ENCODE results near the gene CETP.

Gene CETP

GRCh38 chr16:57028086-57028485 lies 66.3 kb downstream of the CETP start:
- ChIA-PET POLR2A (ENCODE audit: low non-redundant PET) (no interaction called here), CTCF (interaction anchor here (0.5 to 0.7 kb wide), 2 partner anchors 9 to 14 kb away, joined by 4 read pairs; no protein-coding TSS in a partner anchor)
- H3K27ac ChIP-seq = no peak overlapping the region; the same call in 1 of the 2 replicates
- TF ChIP-seq CTCF (conservative IDR thresholded peaks at IDR 0.05; ENCODE audit: low read depth) = no peak
- DNase-seq (ENCODE audit: low spot score) = no peak

- TF ChIP-seq CTCF (conservative IDR thresholded peaks at IDR 0.05; ENCODE audit: low read depth) = no peak
- CTCF ChIA-PET = interaction anchor here (0.7 kb wide), 2 partner anchors 25 to 178 kb away, joined by 4 read pairs; no protein-coding TSS in a partner anchor
- POLR2A ChIA-PET (ENCODE audit: low non-redundant PET) = no interaction called here
- DNase-seq (ENCODE audit: low spot score) = peak; percentile 70
- peak overlapping the region; percentile 32; the same call in 1 of the 2 replicates for H3K27ac ChIP-seq
Observed at GRCh38 chr16:57029161-57030160, 67.7 kb downstream of the CETP start.

- TF ChIP-seq CTCF (conservative IDR thresholded peaks at IDR 0.05; ENCODE audit: low read depth) = no peak
- POLR2A ChIA-PET (ENCODE audit: low non-redundant PET) = no interaction called here
- no peak overlapping the region for H3K27ac ChIP-seq
- DNase-seq (ENCODE audit: low spot score) = no peak
- CTCF ChIA-PET = interaction anchor here (0.7 kb wide), 2 partner anchors 24 to 120 kb away, joined by 3 to 4 read pairs; no protein-coding TSS in a partner anchor
Observed at GRCh38 chr16:57030346-57030902, 68.7 kb downstream of the CETP start.

- CTCF ChIA-PET = no interaction called here
Observed at GRCh38 chr16:57031156-57031555, 69.4 kb downstream of the CETP start.

GRCh38 chr16:57032346-57032745 lies 70.6 kb downstream of the CETP start:
- no peak overlapping the region for H3K27ac ChIP-seq
- DNase-seq (ENCODE audit: low spot score) = no peak
- POLR2A ChIA-PET (ENCODE audit: low non-redundant PET) = no interaction called here
- CTCF ChIA-PET = no interaction called here
- no peak for TF ChIP-seq CTCF (conservative IDR thresholded peaks at IDR 0.05; ENCODE audit: low read depth)

More at GRCh38 chr16:57031156-57031555, 69.4 kb downstream of the CETP start:
- no peak for DNase-seq (ENCODE audit: low spot score)
- POLR2A ChIA-PET (ENCODE audit: low non-redundant PET) = no interaction called here
- no peak overlapping the region for H3K27ac ChIP-seq
- no peak for TF ChIP-seq CTCF (conservative IDR thresholded peaks at IDR 0.05; ENCODE audit: low read depth)

- H3K27ac ChIP-seq = no peak overlapping the region
- no peak for DNase-seq (ENCODE audit: low spot score)
- TF ChIP-seq CTCF (conservative IDR thresholded peaks at IDR 0.05; ENCODE audit: low read depth) = no peak
- ChIA-PET POLR2A (ENCODE audit: low non-redundant PET) (no interaction called here), CTCF (interaction anchor here (0.6 kb wide), 1 partner anchor 408 kb away, joined by 3 read pairs; no protein-coding TSS in a partner anchor)
Observed at GRCh38 chr16:57032931-57033330, 71.2 kb downstream of the CETP start.

Data from RWPE1 (cell line).